ENCODE measurements around the gene TRPM2.
"Not testable (repeated sequence)": the region's sequence is repeated elsewhere in the genome, so short reads cannot be mapped to it uniquely, and the experiment has no call there.

TRPM2 gene

DNA sequence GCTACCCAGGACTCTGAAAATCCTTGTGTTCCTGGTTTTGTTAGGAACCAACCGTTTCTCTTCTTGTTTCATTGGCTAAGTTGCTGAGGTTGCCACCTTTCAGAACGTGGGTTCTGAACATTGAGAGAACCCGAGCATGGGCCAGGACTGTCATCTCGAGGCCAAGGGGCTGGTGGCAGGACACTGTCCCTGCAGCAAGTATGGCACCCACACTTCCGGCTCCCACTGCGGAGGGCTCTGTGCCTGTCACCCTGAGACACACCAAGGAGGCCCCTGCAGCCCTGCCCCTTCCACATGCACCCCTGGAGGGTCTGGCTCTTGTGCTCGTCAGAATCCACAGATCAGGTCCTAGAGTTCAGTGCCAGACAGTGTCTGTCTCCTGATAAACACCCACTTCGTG, 62.8 kb downstream of the TRPM2 start:
- H3K4me3 ChIP-seq (ENCODE audit: low read length), result no peak overlapping the region
- no peaks in the 10 kb centered on the region for H3K9me3 ChIP-seq (ENCODE audit: insufficient read depth, low read length)
- TF ChIP-seq, protein P1, sequence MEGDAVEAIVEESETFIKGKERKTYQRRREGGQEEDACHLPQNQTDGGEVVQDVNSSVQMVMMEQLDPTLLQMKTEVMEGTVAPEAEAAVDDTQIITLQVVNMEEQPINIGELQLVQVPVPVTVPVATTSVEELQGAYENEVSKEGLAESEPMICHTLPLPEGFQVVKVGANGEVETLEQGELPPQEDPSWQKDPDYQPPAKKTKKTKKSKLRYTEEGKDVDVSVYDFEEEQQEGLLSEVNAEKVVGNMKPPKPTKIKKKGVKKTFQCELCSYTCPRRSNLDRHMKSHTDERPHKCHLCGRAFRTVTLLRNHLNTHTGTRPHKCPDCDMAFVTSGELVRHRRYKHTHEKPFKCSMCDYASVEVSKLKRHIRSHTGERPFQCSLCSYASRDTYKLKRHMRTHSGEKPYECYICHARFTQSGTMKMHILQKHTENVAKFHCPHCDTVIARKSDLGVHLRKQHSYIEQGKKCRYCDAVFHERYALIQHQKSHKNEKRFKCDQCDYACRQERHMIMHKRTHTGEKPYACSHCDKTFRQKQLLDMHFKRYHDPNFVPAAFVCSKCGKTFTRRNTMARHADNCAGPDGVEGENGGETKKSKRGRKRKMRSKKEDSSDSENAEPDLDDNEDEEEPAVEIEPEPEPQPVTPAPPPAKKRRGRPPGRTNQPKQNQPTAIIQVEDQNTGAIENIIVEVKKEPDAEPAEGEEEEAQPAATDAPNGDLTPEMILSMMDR (IDR thresholded peaks at IDR 0.05; ENCODE audit: low read depth, low read length), result no peak
- TF ChIP-seq EZH2phosphoT487 (IDR thresholded peaks at IDR 0.05; ENCODE audit: low read depth), result no peak
- peaks cover 9% of the 10 kb centered on the region for H3K79me2 ChIP-seq (ENCODE audit: low read length)
- H3K4me2 ChIP-seq (ENCODE audit: low read length), result no peak overlapping the region
- peaks cover 46% of the 10 kb centered on the region for H3K36me3 ChIP-seq (replicated peaks; ENCODE audit: low read depth, low read length)
- no peaks in the 10 kb centered on the region for H3K4me1 ChIP-seq (ENCODE audit: low read length)
- H2AFZ ChIP-seq (ENCODE audit: low read depth, low read length), result no peak overlapping the region
- no peaks in the 10 kb centered on the region for H4K20me1 ChIP-seq (ENCODE audit: insufficient read depth, low read length)
- no peak overlapping the region for H3K27ac ChIP-seq (ENCODE audit: low read length)
- H3K9ac ChIP-seq (ENCODE audit: low read length), result no peak overlapping the region
- no peaks in the 10 kb centered on the region for H3K27me3 ChIP-seq (ENCODE audit: low read depth, low read length)

DNA sequence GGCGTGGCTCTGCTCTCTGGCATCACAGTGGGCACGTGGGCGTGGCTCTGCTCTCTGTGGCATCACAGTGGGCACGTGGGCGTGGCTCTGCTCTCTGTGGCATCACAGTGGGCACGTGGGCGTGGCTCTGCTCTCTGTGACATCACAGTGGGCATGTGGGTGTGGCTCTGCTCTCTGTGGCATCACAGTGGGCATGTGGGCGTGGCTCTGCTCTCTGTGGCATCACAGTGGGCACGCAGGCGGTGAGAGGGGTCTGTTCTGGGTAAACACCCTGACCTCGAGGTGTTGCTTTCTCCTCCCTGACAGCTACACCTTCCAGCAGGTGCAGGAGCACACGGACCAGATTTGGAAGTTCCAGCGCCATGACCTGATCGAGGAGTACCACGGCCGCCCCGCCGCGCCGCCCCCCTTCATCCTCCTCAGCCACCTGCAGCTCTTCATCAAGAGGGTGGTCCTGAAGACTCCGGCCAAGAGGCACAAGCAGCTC, 64.2 kb downstream of the TRPM2 start:
- H3K27me3 ChIP-seq (ENCODE audit: low read depth, low read length); H2AFZ ChIP-seq (ENCODE audit: low read depth, low read length); H4K20me1 ChIP-seq (ENCODE audit: insufficient read depth, low read length); H3K4me1 ChIP-seq (ENCODE audit: low read length); H3K79me2 ChIP-seq (ENCODE audit: low read length); H3K27ac ChIP-seq (ENCODE audit: low read length); H3K4me2 ChIP-seq (ENCODE audit: low read length); H3K4me3 ChIP-seq (ENCODE audit: low read length); H3K9me3 ChIP-seq (ENCODE audit: insufficient read depth, low read length); H3K9ac ChIP-seq (ENCODE audit: low read length): not testable (repeated sequence)
- peaks cover 46% of the 10 kb centered on the region for H3K36me3 ChIP-seq (replicated peaks; ENCODE audit: low read depth, low read length)

- H3K27ac ChIP-seq (ENCODE audit: low read length), result no peak overlapping the region
- H3K79me2 ChIP-seq (ENCODE audit: low read length), result peaks cover 9% of the 10 kb centered on the region
- no peaks in the 10 kb centered on the region for H3K9me3 ChIP-seq (ENCODE audit: insufficient read depth, low read length)
- H3K9ac ChIP-seq (ENCODE audit: low read length), result no peak overlapping the region
- H3K4me1 ChIP-seq (ENCODE audit: low read length), result no peaks in the 10 kb centered on the region
- H3K36me3 ChIP-seq (replicated peaks; ENCODE audit: low read depth, low read length), result peaks cover 46% of the 10 kb centered on the region
- H2AFZ ChIP-seq (ENCODE audit: low read depth, low read length), result no peak overlapping the region
- H3K27me3 ChIP-seq (ENCODE audit: low read depth, low read length), result no peaks in the 10 kb centered on the region
- H4K20me1 ChIP-seq (ENCODE audit: insufficient read depth, low read length), result no peaks in the 10 kb centered on the region
- TF ChIP-seq EZH2phosphoT487 (IDR thresholded peaks at IDR 0.05; ENCODE audit: low read depth), result no peak
- TF ChIP-seq, protein P1 (IDR thresholded peaks at IDR 0.05; ENCODE audit: low read depth, low read length), result no peak
- no peak overlapping the region for H3K4me2 ChIP-seq (ENCODE audit: low read length)
- H3K4me3 ChIP-seq (ENCODE audit: low read length), result no peak overlapping the region
Observed at GRCh38 chr21:44418108-44418875, 64.9 kb downstream of the TRPM2 start.

GRCh38 chr21:44418876-44419230, 65.4 kb downstream of the TRPM2 start:
- H2AFZ ChIP-seq (ENCODE audit: low read depth, low read length), result no peak overlapping the region
- H3K79me2 ChIP-seq (ENCODE audit: low read length), result peaks cover 9% of the 10 kb centered on the region
- H3K4me1 ChIP-seq (ENCODE audit: low read length), result no peaks in the 10 kb centered on the region
- no peaks in the 10 kb centered on the region for H3K9me3 ChIP-seq (ENCODE audit: insufficient read depth, low read length)
- H3K4me2 ChIP-seq (ENCODE audit: low read length), result no peak overlapping the region
- H3K36me3 ChIP-seq (replicated peaks; ENCODE audit: low read depth, low read length), result peaks cover 44% of the 10 kb centered on the region
- no peaks in the 10 kb centered on the region for H4K20me1 ChIP-seq (ENCODE audit: insufficient read depth, low read length)
- no peak overlapping the region for H3K4me3 ChIP-seq (ENCODE audit: low read length)
- no peak overlapping the region for H3K9ac ChIP-seq (ENCODE audit: low read length)
- TF ChIP-seq, protein P1 (IDR thresholded peaks at IDR 0.05; ENCODE audit: low read depth, low read length), result no peak
- TF ChIP-seq EZH2phosphoT487 (IDR thresholded peaks at IDR 0.05; ENCODE audit: low read depth), result no peak
- no peak overlapping the region for H3K27ac ChIP-seq (ENCODE audit: low read length)
- H3K27me3 ChIP-seq (ENCODE audit: low read depth, low read length), result no peaks in the 10 kb centered on the region

Data from OCI-LY3 (cell line).